VCaP (cell line): Measurements from ENCODE around the gene MARF1.
"Not testable (repeated sequence)": the region's sequence is repeated elsewhere in the genome, so short reads cannot be mapped to it uniquely, and the experiment has no call there.

Experiments used
- H3K27ac ChIP-seq: fragments of 450-650 bp; 2 replicates; pipeline ENCODE4 v1.5.1; 2017
- CTCF ChIP-seq: fragments of 450-650 bp; conservative IDR thresholded peaks from 2 replicates; pipeline ENCODE4 v1.5.1; 2017; ENCODE audit warnings: mild to moderate bottlenecking, moderate library complexity

The MARF1 gene

DNA sequence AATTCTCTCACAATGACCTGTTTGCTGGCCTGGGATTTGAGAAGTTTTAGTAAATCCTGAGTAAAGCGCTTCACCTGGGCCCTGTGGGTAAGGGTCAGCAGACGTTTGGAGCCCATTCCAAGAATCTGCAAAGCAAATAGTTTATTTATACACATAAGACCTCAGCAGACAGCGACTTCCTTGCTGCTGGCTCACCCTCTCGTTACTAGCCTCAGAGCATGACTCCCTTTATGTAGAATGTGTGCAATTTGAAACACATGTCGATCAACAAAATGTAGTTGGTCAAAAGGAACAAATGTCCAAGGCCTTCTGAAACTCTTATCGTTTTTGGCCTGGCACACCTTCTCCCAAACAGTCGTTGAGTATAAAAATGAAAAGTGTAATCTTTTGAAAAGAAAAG, 31.3 kb downstream of the MARF1 start:
- H3K27ac ChIP-seq = no peak overlapping the region
- no peak for TF ChIP-seq CTCF

GRCh38 chr16:15610369-15610871, 32.5 kb downstream of the MARF1 start:
- H3K27ac ChIP-seq = no peak overlapping the region
- no peak for TF ChIP-seq CTCF

DNA sequence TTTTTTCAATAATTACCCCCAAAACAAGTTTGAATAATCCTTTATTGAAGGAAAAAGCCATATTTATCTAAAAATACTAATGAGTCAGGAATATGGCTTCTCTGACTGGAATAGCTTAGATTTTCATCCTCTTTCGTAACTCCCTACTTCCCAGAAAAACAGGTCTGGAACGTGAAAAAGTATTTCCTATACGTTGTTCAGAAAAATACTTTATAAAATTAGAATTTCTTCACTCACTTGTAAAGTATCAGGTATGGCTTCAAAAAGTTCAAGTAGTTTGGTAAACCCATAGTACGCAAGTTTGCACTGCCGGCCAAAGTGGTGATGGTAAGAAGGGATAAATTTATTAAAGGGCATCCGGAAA, 33.7 kb downstream of the MARF1 start:
- H3K27ac ChIP-seq = no peak overlapping the region
- no peak for TF ChIP-seq CTCF

DNA sequence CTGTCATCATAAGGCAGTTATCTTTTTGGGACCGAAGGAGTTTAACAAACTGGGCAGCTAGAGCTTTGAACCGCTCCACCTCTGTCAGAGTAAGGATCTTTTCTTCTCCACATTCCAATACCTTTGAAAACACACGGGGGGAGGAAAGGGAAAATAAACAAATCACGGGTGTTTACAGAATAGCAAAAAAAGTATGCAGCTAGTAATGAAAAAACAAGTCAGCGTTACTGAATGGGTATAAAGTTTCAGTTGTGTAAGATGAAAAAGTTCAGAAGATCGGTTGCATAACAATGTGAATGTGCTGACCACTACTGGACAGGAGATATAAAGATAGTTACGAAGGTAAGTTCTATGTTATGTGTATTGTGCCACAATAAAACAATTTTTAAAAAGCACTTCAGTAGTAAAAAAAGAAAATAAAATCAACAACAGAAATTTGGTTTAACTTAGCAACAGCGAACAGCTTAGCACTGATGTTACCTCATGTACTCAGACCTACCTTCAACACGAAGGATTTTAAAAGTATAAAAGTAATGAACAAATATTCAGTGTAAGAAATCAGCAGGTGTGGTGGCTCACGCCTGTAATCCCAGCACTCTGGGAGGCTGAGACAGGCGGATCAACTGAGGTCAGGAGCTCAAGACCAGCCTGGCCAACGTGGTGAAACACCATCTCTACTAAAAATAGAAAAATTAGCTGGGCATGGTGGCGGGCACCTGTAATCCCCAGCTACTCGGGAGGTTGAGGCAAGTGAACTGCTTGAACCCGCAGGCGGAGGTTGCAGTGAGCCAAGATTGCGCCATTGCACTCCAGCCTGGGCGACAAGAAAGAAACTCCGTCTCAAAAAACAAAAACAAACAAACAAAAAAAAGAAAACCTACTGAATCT, 34.3 kb downstream of the MARF1 start:
- no peak for TF ChIP-seq CTCF
- no peak overlapping the region for H3K27ac ChIP-seq

DNA sequence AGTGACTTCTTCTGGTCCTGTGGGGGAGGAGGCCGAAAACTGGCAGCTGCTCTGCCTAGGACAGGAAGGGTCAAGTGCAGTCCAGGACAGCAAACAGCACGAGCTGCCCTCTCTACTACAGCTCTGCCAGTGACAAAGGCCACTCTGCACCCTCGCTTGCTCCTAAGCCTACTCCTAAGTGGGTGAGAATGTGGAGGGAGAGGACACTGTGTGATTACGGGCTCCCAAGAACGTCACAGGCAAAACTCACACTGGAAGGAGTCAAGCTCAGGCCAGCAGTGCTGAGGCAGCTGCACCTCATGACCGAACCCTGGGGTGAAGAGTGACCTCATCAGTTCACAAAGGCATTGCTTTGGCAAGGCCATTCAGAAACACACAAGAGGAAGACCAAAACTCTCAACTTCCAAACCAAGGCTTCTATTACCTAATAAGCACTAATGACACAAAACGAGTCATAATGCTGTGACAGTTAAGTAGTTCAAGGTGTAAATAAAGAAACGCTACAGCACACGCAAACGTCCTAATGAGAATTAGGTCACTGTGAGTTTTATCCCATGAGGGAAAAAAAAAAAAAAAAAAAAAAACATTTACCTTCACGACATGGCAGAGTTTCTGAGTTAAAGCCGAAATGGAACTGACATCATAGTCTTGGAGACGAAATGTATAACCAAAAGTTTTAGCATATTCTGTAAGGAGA, 35.1 kb downstream of the MARF1 start:
- TF ChIP-seq CTCF = no peak
- no peak overlapping the region for H3K27ac ChIP-seq

- not testable (repeated sequence) for H3K27ac ChIP-seq
These were observed 35.7 kb downstream of the MARF1 start for GRCh38 chr16:15607221-15607699.

DNA sequence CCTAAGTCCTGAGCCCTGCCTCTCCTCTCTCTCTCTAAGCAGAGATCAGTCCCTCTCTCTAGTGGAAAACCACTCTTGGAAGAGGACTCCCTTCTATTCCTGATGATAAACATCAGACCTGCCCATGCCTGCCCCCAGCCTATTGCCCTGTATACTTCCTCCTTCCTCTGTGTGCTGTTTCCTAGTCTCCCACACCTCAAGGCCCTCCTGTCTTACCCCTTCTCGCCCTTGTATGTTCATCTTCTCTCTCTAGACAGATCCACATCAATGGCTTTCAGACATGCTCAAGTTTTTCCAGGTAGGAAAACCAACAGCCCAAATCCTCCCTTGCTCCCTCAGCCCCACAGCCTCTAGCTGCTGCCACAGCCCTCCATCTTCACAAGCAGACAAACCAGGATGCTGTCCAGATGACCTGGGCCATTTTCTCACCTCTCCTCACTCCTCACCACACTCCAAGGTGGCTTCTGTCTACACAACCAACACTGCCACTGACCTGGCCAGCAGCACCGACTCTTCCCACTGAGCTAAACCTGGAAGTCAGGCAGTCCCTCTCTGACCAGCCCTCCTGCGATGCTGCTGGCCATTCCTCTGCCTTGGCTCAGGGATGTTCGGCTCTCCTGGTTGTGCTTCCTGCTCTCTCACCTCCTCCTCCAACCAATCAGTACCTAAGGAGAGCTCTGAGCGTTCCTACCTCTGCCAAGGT, 36.3 kb downstream of the MARF1 start:
- H3K27ac ChIP-seq = no peak overlapping the region
- TF ChIP-seq CTCF = no peak
